Thyroid gland (tissue), 4 donors: Measurements from ENCODE around the gene GRM1.

Experiments used
- POLR2A ChIP-seq, 2 donors: fragments of 450-650 bp; IDR thresholded peaks; one replicate each; pipeline ENCODE4 v1.6.1; 2017; ENCODE audit warnings: antibody characterized with exemption in 2 of 2, mild to moderate bottlenecking in 2 of 2, moderate library complexity in 1 of 2
- TF ChIP-seq, protein P1 (sequence below), 6 experiments: fragments of 200-600 bp in 3 of 6; fragments of 450-650 bp in 3 of 6; sonication (generic) in 3 of 6; IDR thresholded peaks; one replicate each; pipeline ENCODE4 v1.5.1; 2016 to 2019; ENCODE audit warnings: antibody characterized with exemption in 6 of 6, mild to moderate bottlenecking in 2 of 6, inconsistent platforms in 1 of 6, moderate library complexity in 1 of 6

DNA sequence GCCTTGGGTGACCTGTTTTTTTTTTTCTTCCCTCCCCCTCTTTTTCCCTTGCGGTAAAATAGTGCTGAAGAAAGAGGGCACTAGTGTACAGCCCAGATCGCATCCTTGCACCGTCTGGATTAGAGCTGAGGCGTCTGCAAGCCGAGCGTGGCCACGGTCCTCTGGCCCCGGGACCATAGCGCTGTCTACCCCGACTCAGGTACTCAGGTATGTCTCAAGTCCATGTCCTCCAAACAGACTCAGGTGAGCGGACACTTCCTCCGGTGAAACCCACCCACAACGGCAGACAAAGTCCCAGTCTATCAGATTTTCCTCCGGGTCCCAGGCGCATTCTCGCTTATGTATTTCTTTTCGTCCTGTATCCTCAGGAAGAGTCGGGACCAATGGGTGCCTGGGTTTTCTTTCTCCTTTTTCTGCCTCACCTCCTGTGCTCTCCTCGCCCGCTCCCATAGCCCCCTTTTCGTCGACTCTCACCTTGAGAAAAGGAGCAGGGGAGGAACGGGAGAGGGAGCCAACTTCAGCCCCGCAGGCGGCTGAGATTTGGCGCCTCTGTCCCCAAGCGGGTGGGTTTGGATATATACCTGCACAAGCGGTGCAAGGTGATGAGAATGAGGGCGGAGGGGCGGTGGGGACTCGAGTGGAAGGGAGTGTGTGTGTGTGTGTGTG, 1.1 kb upstream of the GRM1 start:
- TF ChIP-seq, protein P1, sequence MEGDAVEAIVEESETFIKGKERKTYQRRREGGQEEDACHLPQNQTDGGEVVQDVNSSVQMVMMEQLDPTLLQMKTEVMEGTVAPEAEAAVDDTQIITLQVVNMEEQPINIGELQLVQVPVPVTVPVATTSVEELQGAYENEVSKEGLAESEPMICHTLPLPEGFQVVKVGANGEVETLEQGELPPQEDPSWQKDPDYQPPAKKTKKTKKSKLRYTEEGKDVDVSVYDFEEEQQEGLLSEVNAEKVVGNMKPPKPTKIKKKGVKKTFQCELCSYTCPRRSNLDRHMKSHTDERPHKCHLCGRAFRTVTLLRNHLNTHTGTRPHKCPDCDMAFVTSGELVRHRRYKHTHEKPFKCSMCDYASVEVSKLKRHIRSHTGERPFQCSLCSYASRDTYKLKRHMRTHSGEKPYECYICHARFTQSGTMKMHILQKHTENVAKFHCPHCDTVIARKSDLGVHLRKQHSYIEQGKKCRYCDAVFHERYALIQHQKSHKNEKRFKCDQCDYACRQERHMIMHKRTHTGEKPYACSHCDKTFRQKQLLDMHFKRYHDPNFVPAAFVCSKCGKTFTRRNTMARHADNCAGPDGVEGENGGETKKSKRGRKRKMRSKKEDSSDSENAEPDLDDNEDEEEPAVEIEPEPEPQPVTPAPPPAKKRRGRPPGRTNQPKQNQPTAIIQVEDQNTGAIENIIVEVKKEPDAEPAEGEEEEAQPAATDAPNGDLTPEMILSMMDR (IDR thresholded peaks at IDR 0.05) = no peak
- TF ChIP-seq POLR2A (IDR thresholded peaks at IDR 0.05) = no peak
